Endothelial cell of umbilical vein (primary cell): Measurements from ENCODE around the gene CERS6. TPM values are rescaled to one million over a fixed set of nuclear protein-coding genes. Genes with fewer than 3 reads are reported as not detected.

Experiments used
- BruUV-seq: library from RNA; stranded (reverse); fragments of 400-500 nt; replicated peaks from 2 replicates; lab custom pipeline; 2021; lab: Mats Ljungman, UMichigan
- CTCF ChIA-PET: fragments of 300-600, 350-600 bp; sonication (Branson Sonifier 250); formaldehyde crosslinking; loops from one replicate; lab custom pipeline; 2021; ENCODE audit warnings: antibody characterized with exemption, inconsistent platforms; lab: Charles Lee
- POLR2A ChIA-PET: fragments of 300-600, 350-600 bp; sonication (Branson Sonifier 250); formaldehyde crosslinking; loops from one replicate; lab custom pipeline; 2021; ENCODE audit warnings: antibody characterized with exemption, inconsistent platforms; lab: Charles Lee
- DNase-seq: peaks from one replicate; pipeline ENCODE4 v3.0.0-alpha.2; 2011; ENCODE audit warnings: low read depth, low spot score
- FAIRE-seq: peaks from 2 replicates; lab custom pipeline; 2011; peaks lifted over from hg19 to GRCh38; lab: Jason Lieb, UNC
- H2AFZ ChIP-seq: 2 replicates; pipeline ENCODE4 v1.6.0; 2012; ENCODE audit warnings: low read depth, low read length, control low read depth, inconsistent platforms
- H3K27ac ChIP-seq: 2 replicates; pipeline ENCODE4 v1.5.1; 2011; ENCODE audit warnings: low read depth, mild to moderate bottlenecking, control low read depth, low read length, moderate library complexity; ENCODE audit not compliant: insufficient read depth
- H3K27me3 ChIP-seq, 2 experiments: 2 replicates each; pipeline versions ENCODE4 v1.6.0 to v1.6.1; 2011; ENCODE audit warnings: low read length in 2 of 2, mixed read lengths in 1 of 2; ENCODE audit not compliant: control insufficient read depth in 2 of 2, insufficient read depth in 2 of 2
- H3K36me3 ChIP-seq, 2 experiments: 2 replicates in 1 of 2; 3 replicates in 1 of 2; pipeline ENCODE4 v1.5.1; 2011; ENCODE audit warnings: low read length in 2 of 2, mild to moderate bottlenecking in 1 of 2, moderate library complexity in 1 of 2; ENCODE audit not compliant: control insufficient read depth in 2 of 2, insufficient read depth in 2 of 2; ENCODE audit errors: extremely low read depth in 1 of 2
- H3K4me1 ChIP-seq: 3 replicates; pipeline ENCODE4 v1.5.1; 2011; ENCODE audit warnings: mild to moderate bottlenecking, low read length; ENCODE audit not compliant: control insufficient read depth, insufficient read depth; ENCODE audit errors: extremely low read depth
- H3K4me2 ChIP-seq: 2 replicates; pipeline ENCODE4 v1.6.1; 2011; ENCODE audit warnings: low read length, control low read depth, mixed read lengths; ENCODE audit not compliant: insufficient read depth
- H3K4me3 ChIP-seq, 3 experiments: fragments of 200-600 bp in 1 of 3; sonication (generic), shearing (Covaris generic) in 1 of 3; replicated peaks in 1 of 3; 2 replicates each; pipeline ENCODE4 v1.5.1; 2011 to 2016; ENCODE audit warnings: control low read depth in 3 of 3, low read length in 3 of 3, mild to moderate bottlenecking in 2 of 3, inconsistent platforms in 1 of 3, low read depth in 1 of 3, moderate library complexity in 1 of 3; ENCODE audit not compliant: insufficient read depth in 1 of 3
- H3K79me2 ChIP-seq: 2 replicates; pipeline ENCODE4 v1.6.0; 2012; ENCODE audit warnings: low read length, inconsistent platforms; ENCODE audit not compliant: control insufficient read depth, insufficient read depth
- H3K9ac ChIP-seq: replicated peaks from 2 replicates; pipeline ENCODE3; 2011; ENCODE audit warnings: low read length, control low read depth; ENCODE audit not compliant: insufficient read depth; ENCODE audit errors: extremely low read depth
- H3K9me1 ChIP-seq: replicated peaks from 3 replicates; pipeline ENCODE4 v1.6.0; 2011; ENCODE audit warnings: mild to moderate bottlenecking, low read length; ENCODE audit not compliant: control insufficient read depth, insufficient read depth; ENCODE audit errors: extremely low read depth
- H3K9me3 ChIP-seq: replicated peaks from 2 replicates; pipeline ENCODE4 v1.5.1; 2012; ENCODE audit warnings: low read length, inconsistent platforms; ENCODE audit not compliant: control insufficient read depth, insufficient read depth
- H4K20me1 ChIP-seq: replicated peaks from 2 replicates; pipeline ENCODE3; 2011; ENCODE audit warnings: mild to moderate bottlenecking, low read length; ENCODE audit not compliant: control insufficient read depth, insufficient read depth; ENCODE audit errors: extremely low read depth
- CTCF ChIP-seq, 2 donors: IDR thresholded peaks; 1 replicate in 1 of 2; 2 replicates in 1 of 2; pipeline ENCODE4 v1.5.1; 2011; ENCODE audit warnings: low read length in 2 of 2, mild to moderate bottlenecking in 2 of 2, moderate library complexity in 2 of 2, control low read depth in 1 of 2, inconsistent platforms in 1 of 2, low read depth in 1 of 2; ENCODE audit not compliant: insufficient read depth in 1 of 2; ENCODE audit errors: extremely low read depth in 1 of 2
- EZH2 ChIP-seq: IDR thresholded peaks from 2 replicates; pipeline ENCODE4 v1.6.1; 2012; ENCODE audit warnings: borderline replicate concordance, low read depth, mild to moderate bottlenecking, moderate library complexity, low read length, inconsistent platforms; ENCODE audit not compliant: severe bottlenecking
- FOS ChIP-seq: IDR thresholded peaks from 2 replicates; pipeline ENCODE4 v1.6.1; 2011; ENCODE audit warnings: mild to moderate bottlenecking, low read length, moderate library complexity, borderline replicate concordance; ENCODE audit not compliant: insufficient read depth
- GATA2 ChIP-seq: IDR thresholded peaks from 2 replicates; pipeline ENCODE4 v1.7.0; 2011; ENCODE audit warnings: low read depth, mild to moderate bottlenecking, moderate library complexity, mixed read lengths, low read length; ENCODE audit not compliant: insufficient read length, insufficient read depth
- JUN ChIP-seq: IDR thresholded peaks from 2 replicates; pipeline ENCODE4 v1.6.1; 2011; ENCODE audit warnings: borderline replicate concordance, low read depth; ENCODE audit not compliant: insufficient read length, insufficient read depth
- MAX ChIP-seq: IDR thresholded peaks from 2 replicates; pipeline ENCODE4 v1.6.1; 2011; ENCODE audit not compliant: insufficient read depth, insufficient read length
- MYC ChIP-seq: IDR thresholded peaks from one replicate; pipeline ENCODE4 v1.6.1; 2011; ENCODE audit warnings: mild to moderate bottlenecking, low read depth, low read length
- POLR2A ChIP-seq: IDR thresholded peaks from 2 replicates; pipeline ENCODE4 v1.6.1; 2012; ENCODE audit warnings: low read depth, mild to moderate bottlenecking, control low read depth, low read length
- POLR2AphosphoS5 ChIP-seq: IDR thresholded peaks from 2 replicates; pipeline ENCODE4 v1.6.1; 2012; ENCODE audit warnings: low read depth, mild to moderate bottlenecking, control low read depth, low read length, moderate library complexity; ENCODE audit not compliant: insufficient read depth
- dilution Hi-C: fragments of 300-500 bp; cut with MboI; formaldehyde crosslinking; loops from one replicate; pipeline ENCODE4 v1.15.0; 2019; ENCODE audit warnings: low sequenced_read_pairs; ENCODE audit not compliant: extremely low pct_ligation_motif_present
- intact Hi-C: fragments of 100-400 bp; cut with micrococcal nuclease; formaldehyde crosslinking; loops from one replicate; pipeline ENCODE4 v1.10.0; 2022
- polyA plus RNA-seq, 4 experiments: library from polyadenylated mRNA; depleted of rRNA in 3 of 4; stranded (reverse) in 3 of 4; unstranded in 1 of 4; fragments of >200 nt; gene quantifications; 2 replicates each; pipeline versions ENCODE4 v1.2.1 to v1.2.3, GENCODE V29; 2011 to 2012; ENCODE audit warnings: missing spikeins in 1 of 4
- total RNA-seq: library from RNA; stranded (reverse); gene quantifications from 2 replicates; pipeline ENCODE4 v1.2.3, GENCODE V29; 2021

Gene CERS6
- total and polyA plus RNA-seq, 2 donors (not counting 3 experiments of a cell fraction or from before 2014, with no cell fraction given), result 2.7 to 11.7 TPM

DNA sequence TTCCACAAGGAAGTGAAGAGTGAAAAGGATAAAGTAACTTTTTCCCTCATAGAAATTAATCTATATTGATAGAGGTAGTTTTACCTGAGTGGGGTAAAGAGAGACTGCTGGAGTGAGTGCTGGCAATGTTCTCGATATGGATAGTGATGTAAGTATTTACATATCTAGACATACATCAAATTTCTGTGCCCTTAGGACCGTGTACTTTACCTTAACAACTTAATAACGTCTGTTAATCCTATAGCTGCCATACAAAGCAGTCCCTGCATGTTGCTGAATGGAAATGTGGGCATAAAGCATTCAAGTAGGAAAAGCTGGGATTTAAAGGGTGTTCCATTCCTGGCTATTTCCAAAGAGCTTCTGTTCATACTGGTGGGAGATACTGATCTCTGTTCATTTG is 184.0 kb downstream of the CERS6 start:
- no peak overlapping the region for H2AFZ ChIP-seq
- intact Hi-C loops, result no loop called here
- ChIA-PET CTCF (no interaction called here), POLR2A (no interaction called here)
- no peak overlapping the region for H3K9ac ChIP-seq
- no peaks in the 10 kb centered on the region for H3K27me3 ChIP-seq
- no peaks in the 10 kb centered on the region for H3K9me1 ChIP-seq
- FAIRE-seq, result no peak
- H3K36me3 ChIP-seq, result no peaks in the 10 kb centered on the region
- dilution Hi-C loops, result no loop called here
- no peak overlapping the region for H3K4me3 ChIP-seq
- TF ChIP-seq FOS (no peak), CTCF (IDR thresholded peaks at IDR 0.05; ENCODE audit: extremely low read depth in 1 of 2, insufficient read depth in 1 of 2, low read depth in 1 of 2, low read length in 2 of 2) (no peak), GATA2 (no peak), MYC (no peak), MAX (no peak), POLR2A (no peak), EZH2 (no peak), POLR2AphosphoS5 (no peak), JUN (no peak)
- H3K27ac ChIP-seq, result no peak overlapping the region
- no peak for DNase-seq
- H3K4me2 ChIP-seq, result no peak overlapping the region
- H3K9me3 ChIP-seq, result no peaks in the 10 kb centered on the region
- no peaks in the 10 kb centered on the region for H3K79me2 ChIP-seq
- H3K4me1 ChIP-seq, result no peaks in the 10 kb centered on the region
- no peaks in the 10 kb centered on the region for H4K20me1 ChIP-seq
- BruUV-seq, result no TSS peak
